ENCODE data around the gene GTPBP8.

The GTPBP8 gene

GRCh38 chr3:112990672-112991602 is at the start of gene GTPBP8:
Gene GTPBP8 (plus strand): TSS chr3:112990984. CDS start chr3:112991000, 16 bp downstream.
- peak; percentile 70 to 82 (median 76) for DNase-seq (ENCODE audit: low read depth in 4 of 4, low spot score in 1 of 4)

GRCh38 chr3:112948346-112948838 is 42.4 kb upstream of the GTPBP8 start:
- DNase-seq (ENCODE audit: low read depth in 4 of 4, low spot score in 1 of 4), result no peak

- no peak for DNase-seq (ENCODE audit: low read depth in 4 of 4, low spot score in 1 of 4)
Measured at GRCh38 chr3:112956351-112956750, 34.4 kb upstream of the GTPBP8 start.

GRCh38 chr3:112958811-112959560 is 31.8 kb upstream of the GTPBP8 start:
- DNase-seq (ENCODE audit: low read depth in 4 of 4, low spot score in 1 of 4), result no peak

- DNase-seq (ENCODE audit: low read depth in 4 of 4, low spot score in 1 of 4), result no peak
Measured at GRCh38 chr3:112963683-112964082, 27.1 kb upstream of the GTPBP8 start.

- DNase-seq (ENCODE audit: low read depth in 4 of 4, low spot score in 1 of 4), result no peak
Measured at GRCh38 chr3:112965656-112966055, 25.1 kb upstream of the GTPBP8 start.

- DNase-seq (ENCODE audit: low read depth in 4 of 4, low spot score in 1 of 4), result no peak
Measured at GRCh38 chr3:112966633-112967032, 24.2 kb upstream of the GTPBP8 start.

GRCh38 chr3:112967425-112967824 is 23.4 kb upstream of the GTPBP8 start:
- no peak for DNase-seq (ENCODE audit: low read depth in 4 of 4, low spot score in 1 of 4)

GRCh38 chr3:112967828-112968227 is 23.0 kb upstream of the GTPBP8 start:
- DNase-seq (ENCODE audit: low read depth in 4 of 4, low spot score in 1 of 4), result no peak

- DNase-seq (ENCODE audit: low read depth in 4 of 4, low spot score in 1 of 4), result no peak
Measured at GRCh38 chr3:112972158-112972557, 18.6 kb upstream of the GTPBP8 start.

- DNase-seq (ENCODE audit: low read depth in 4 of 4, low spot score in 1 of 4), result peak in 1 of 4 experiments; percentile 32
Measured at GRCh38 chr3:112973325-112974177, 17.2 kb upstream of the GTPBP8 start.

- DNase-seq (ENCODE audit: low read depth in 4 of 4, low spot score in 1 of 4), result no peak
Measured at GRCh38 chr3:112974178-112974517, 16.6 kb upstream of the GTPBP8 start.

- DNase-seq (ENCODE audit: low read depth in 4 of 4, low spot score in 1 of 4), result no peak
Measured at GRCh38 chr3:112974894-112975293, 15.9 kb upstream of the GTPBP8 start, which contains the start of gene CD200R1. Gene CD200R1 (minus strand): TSS chr3:112975103. CDS start chr3:112974857, 246 bp downstream.

- no peak for DNase-seq (ENCODE audit: low read depth in 4 of 4, low spot score in 1 of 4)
Measured at GRCh38 chr3:112976001-112976400, 14.8 kb upstream of the GTPBP8 start.

GRCh38 chr3:112976953-112977352 is 13.8 kb upstream of the GTPBP8 start:
- DNase-seq (ENCODE audit: low read depth in 4 of 4, low spot score in 1 of 4), result no peak

GRCh38 chr3:112979244-112979832 is 11.4 kb upstream of the GTPBP8 start:
- DNase-seq (ENCODE audit: low read depth in 4 of 4, low spot score in 1 of 4), result peak in 1 of 4 experiments; percentile 24

- DNase-seq (ENCODE audit: low read depth in 4 of 4, low spot score in 1 of 4), result no peak
Measured at GRCh38 chr3:112980080-112980479, 10.7 kb upstream of the GTPBP8 start.

GRCh38 chr3:112982710-112983109 is 8.1 kb upstream of the GTPBP8 start:
- no peak for DNase-seq (ENCODE audit: low read depth in 4 of 4, low spot score in 1 of 4)

- no peak for DNase-seq (ENCODE audit: low read depth in 4 of 4, low spot score in 1 of 4)
Measured at GRCh38 chr3:112984485-112984884, 6.3 kb upstream of the GTPBP8 start.

- DNase-seq (ENCODE audit: low read depth in 4 of 4, low spot score in 1 of 4), result no peak
Measured at GRCh38 chr3:112987710-112988334, 3.0 kb upstream of the GTPBP8 start.
